Measurements from ENCODE around the gene PPEF1. TPM values are rescaled to one million over a fixed set of nuclear protein-coding genes. Genes with fewer than 3 reads are reported as not detected.

The PPEF1 gene
- polyA plus RNA-seq, 12 donors = 0.34 to 1.4 (median 0.68) TPM; not detected in 2

Other genes starting within 250 kb of the PPEF1 start
- gene RS1, start 35.5 kb upstream of the PPEF1 start, polyA plus RNA-seq (ENCODE audit: insufficient read length in 12 of 12) = under 1 TPM in 4 of 12 donors, not detected in 8; 0.07 to 0.10 (median 0.07) TPM